GM21423 (cell line): ENCODE measurements around the gene XYLT1.

Experiments
- ATAC-seq: cut with Tn5 transposase; IDR thresholded peaks from one replicate; pipeline ENCODE4 v1.9.1; 2021; ENCODE audit warnings: mild to moderate bottlenecking, moderate library complexity; ENCODE audit not compliant: unreplicated experiment

The XYLT1 gene

DNA sequence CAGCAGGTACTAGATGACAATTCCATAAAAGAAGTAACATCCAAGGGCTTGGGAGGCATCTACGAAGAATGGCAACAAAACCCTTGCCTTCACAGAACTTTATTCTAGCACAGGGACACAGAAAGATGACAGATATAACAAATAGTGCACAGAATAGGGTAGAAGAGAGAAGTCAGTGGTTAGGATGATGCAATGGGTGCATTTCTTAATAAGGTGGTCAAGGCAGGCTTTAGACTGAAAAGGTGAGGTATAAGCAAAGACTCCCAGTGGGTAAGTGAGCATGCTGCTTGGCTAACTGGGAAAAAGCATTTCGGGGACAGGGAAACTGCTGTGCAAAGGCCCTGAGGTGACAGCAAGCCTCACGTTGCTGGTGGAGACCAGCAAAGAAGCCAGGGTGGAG, 175.9 kb downstream of the XYLT1 start:
- ATAC-seq, result no peak

DNA sequence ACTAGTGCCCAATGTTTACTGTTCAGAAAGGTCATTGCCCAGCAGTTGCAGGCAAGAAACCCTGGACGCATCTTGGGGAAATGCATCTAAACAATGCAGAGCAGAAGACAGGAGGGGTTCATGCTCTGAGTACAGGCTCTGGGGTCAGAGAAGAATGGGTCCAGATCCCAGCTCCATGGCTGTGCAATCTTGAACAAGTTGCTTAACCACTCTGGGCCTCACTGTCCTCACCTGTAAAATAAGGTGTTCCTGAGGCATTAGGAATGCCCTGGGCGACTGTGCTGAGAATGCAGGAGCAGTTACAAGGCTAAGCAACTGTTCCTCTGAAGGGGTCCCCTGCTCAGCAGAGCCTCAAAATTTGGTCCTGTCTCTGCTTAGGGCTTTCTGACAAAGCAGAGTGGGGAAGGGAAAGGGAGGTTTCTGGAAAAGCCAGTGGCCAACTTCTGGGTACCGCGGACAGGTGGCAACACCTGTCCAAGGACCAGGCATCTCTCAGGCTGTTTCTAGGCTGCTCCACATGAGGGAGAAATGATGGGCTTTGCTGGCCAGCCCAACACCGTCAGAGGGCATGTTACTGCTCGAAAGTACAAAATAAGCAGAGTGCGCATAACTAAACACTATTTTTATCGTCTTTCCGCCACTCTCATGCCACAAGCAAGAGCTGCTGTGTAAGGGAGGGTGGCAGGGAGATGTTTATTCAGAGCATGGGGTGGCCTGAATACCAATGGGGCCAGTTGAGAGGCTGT, 176.8 kb downstream of the XYLT1 start:
- no peak for ATAC-seq

DNA sequence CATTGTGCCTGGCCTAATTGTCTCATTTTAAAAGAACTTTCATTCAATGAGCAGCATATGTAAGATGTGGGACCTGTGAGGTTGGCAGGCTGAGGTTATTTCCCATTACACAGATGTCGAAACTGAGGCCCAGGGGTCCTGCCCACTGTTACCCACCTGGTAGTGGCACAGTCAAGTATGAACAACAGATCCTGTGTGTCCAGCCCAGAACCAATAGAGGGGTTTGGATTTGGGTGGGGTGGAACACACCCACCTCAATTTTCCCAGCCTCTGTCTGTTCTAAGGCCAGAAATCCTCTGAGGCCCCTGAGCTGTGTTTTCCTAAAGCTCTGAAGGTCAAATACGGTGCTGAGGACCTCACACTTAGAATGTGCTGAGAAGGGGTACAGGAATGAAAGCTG, 179.5 kb downstream of the XYLT1 start:
- no peak for ATAC-seq

DNA sequence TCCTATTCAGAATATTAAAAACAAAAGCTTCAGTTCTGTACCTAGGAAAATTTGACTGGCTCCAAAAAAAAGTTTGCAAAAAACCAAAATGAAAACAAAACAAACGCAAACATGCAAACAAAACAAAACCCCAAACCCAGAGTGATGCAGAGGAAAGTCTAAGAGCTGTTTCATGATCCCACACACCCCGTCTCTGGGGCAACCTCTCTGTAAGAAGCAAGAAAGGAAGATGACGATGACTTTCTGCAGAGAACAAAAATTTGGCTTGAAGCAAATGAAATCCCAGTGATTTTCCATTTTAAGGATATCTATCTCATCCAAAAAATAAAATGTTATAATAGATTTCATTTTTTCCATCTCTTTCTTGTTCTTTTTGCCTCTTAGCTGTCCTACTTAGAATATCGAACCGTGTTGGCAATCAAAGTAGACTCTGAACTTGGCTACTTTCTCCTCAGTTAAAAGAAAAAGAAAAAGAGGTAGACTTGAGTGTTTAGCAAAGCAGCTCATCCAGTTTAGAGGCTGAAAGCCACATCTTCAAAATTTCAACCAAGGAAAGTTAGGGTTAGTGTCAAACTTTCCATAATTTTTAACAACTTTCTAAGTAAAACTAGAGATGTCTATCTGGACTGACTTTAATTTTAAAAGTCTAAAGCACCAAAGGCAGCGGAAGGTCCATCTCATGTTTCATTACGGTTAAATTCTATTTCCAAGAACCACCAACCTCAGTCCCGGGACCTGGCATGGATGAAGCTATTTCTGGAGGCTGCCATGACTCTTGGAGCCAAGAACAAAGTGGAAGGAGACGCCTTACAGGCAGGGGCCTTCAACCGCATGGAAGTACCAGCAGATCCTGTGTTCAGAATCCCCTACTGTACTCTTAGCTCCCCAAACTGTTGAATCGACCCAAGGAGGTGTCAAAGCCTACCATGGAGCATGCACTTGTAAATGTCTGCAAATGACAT, 180.8 kb downstream of the XYLT1 start:
- ATAC-seq, result no peak

DNA sequence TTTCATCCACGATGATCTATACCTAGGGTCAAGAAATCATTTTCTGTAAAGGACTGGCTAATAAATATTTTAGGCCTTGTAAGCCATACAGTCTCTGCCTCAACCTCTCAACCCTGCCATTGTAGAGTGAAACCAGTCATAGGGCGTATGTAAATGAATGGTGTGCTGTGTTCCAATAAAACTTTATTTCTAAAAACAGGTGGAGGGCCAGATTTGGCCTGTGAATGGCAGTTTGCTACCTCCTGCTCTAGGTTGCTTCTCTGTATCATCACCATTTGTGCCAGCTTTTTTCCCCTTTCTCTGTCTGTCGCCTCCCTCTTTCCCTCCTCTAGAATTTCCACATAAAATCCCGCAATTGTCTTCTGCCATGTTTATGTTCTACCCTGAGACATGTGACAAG, 181.7 kb downstream of the XYLT1 start:
- ATAC-seq, result no peak

DNA sequence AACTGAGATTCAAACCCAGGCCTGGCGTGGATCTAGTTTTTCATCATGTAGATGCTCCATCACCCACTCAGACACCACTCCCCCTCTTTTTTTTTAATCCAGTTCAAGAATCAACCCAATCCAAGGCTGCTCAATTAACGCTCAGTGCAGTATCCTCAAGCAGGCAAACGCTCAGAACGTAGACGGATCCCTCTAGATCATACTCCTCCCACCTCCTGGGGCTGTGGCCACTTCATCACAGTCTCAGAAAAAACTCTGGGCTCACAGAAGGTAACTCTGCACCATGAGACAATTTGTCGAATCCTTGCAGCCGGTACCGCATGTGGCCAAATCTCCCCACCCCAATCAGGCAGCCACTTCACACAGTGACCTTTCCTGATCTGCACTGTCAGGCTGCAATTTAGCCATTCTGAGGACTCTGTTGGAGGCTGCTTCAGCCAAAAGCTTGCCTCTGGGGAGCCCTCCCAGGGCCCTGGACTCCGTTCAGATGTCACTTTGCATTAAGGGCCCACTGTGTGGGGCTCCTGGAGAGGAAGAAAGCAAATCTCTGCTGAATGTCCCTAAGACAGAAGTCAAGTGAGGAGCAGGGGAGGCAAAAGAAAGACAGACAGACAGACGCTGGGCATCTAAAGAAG, 183.5 kb downstream of the XYLT1 start:
- ATAC-seq, result no peak

DNA sequence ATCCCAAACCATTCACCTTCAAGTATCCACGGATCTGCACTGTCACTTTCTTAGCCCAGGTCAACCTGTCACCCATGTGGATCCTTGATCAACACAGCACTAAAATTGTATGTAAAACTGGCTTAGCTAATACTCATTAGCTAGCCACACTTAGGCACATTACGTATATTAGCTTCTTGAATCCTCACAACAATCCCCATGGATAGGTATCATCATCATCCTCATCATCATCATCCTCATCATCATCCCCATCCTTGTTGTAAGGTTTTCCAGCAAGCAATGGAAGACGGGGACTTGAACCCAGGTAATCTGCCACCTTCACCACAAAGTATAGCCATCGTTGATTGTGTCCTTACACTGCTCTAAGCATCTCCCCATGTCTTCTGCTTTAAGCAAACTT, 184.3 kb downstream of the XYLT1 start:
- ATAC-seq, result no peak

DNA sequence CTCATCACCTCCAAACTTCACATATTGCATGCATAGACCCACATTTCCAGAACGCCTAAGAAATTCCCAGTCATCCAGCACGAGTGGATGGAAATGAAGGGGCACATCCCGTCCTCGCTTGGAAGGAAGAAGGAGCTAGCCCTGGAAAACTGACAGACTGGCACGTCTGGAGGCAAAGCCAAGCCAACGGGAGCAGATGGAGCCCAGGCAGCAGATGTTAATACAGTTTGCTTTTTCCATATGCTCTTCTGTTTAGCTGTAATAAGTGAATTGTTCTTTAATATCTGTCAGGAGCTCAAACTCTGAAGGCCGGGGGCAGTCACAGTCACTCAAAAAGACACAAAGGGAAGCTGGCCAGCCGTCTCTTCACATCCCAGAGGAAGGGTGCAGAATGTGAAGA, 187.7 kb downstream of the XYLT1 start:
- ATAC-seq, result no peak

DNA sequence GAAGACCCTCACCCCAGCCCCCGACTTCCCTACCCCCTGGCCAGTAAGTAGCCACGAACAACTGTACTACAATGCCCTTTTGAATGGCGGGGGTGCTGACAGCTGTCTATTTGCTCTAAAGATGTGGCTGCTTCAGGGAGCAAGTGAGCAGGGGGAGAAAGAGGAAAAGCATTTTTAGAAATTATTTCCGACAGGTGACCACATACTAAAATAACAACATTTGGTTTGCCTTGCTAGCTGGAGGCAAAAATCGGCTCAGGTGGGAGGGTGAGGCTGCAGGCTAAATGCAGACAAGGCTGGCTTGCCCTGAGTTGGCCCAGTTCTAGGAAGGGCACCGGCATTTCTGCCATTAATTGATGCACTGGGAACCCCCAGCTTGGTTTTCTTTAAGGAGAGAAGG, 188.5 kb downstream of the XYLT1 start:
- no peak for ATAC-seq

DNA sequence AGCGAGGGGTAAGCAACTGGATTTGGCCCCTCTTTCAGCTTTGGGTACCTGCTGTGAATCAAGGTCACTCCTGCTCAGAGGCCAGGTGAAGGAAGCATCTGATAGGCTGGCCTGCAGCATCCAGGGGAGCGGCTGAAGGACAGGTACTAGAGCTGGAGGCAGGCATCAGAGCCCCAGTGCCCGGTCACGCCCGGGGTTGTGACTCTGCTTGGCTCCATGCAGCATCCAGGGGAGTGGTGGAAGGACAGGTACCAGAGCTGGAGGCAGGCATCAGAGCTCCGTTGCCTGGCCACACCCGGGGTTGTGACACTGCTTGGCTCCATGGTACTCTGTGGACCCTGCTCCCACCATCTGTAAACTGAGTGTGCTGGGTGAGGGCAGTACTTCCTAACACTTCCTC, 189.7 kb downstream of the XYLT1 start:
- ATAC-seq, result no peak

DNA sequence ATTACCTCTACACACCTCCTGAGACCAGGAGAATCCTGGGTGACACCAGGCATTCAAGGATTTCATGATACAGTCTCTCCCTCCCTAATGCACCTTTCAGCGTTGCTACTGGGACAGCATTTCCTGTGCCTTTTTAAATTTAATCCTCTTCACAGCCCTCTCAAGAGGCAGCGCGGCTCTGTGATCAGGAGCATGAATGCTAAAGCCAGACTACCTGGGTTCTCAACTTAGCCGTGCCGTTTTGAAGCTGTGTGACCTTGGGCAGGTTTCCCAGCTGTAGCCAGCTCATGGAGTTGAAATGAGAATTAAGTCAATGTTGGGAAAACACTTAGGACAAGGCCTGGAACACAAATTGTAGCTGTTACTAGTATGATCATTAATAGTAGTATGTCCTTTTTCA, 191.8 kb downstream of the XYLT1 start:
- no peak for ATAC-seq

DNA sequence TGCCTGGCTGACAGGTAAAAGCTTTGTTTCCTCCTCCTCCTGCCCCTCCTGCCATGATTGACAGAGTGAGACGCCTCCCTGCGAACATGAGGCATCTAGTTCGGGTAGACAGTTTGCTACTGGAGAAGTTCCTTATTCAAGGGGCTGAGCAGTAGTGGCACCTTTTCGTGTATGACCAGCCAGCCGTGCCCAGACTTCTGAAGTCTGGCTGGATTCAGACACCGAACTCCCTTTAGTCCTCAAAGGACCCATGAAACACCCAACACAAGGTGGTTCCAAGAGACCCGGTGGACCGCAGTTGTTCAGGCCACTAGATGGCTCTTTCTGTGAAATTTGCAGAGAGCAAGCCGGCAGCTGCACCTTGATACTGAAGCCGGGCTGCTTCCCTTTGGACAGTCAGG, 192.8 kb downstream of the XYLT1 start:
- ATAC-seq, result no peak

DNA sequence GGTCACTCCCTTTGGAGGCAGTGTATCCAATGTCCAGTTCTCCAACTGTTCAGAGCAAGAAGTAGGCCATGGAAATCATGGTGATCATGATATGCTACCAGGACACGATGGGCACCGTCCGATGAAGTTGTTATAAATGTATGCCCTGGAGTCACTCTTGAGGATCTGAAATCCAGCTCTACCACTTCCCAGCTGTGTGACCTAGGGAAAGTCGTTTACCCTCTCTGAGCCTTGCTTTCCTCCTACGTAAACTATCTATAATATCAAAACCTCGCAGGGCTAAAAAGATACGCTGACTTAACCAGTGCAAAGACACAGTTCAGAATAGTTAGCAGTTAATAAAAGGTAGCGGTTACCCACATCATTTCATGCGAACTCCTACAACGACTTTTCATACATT, 194.2 kb downstream of the XYLT1 start:
- ATAC-seq, result no peak

DNA sequence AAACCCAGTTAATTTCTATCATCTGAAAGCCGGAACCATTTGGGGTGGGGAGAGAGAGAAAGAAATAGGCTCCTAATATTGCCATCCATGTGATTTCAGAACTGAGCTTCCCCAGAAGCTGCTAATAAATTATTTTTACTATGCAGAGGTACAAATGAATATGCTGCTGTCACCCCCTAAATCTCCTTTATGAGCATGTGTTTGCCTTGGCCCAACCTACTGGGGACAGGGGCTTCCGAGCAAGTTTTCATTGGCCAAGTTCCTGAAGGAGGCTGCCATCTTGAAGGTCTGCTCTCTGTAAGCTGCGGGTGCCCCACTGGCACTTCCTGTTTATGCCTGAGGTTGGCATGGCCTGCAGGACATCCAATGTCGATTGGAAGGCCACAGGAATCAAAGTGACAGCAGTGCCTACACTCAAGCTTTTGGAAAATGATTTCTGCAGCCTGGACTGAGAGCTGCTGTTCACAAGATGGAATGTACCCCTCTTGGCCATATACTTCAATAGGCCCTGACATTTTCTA, 194.7 kb downstream of the XYLT1 start:
- ATAC-seq, result no peak

DNA sequence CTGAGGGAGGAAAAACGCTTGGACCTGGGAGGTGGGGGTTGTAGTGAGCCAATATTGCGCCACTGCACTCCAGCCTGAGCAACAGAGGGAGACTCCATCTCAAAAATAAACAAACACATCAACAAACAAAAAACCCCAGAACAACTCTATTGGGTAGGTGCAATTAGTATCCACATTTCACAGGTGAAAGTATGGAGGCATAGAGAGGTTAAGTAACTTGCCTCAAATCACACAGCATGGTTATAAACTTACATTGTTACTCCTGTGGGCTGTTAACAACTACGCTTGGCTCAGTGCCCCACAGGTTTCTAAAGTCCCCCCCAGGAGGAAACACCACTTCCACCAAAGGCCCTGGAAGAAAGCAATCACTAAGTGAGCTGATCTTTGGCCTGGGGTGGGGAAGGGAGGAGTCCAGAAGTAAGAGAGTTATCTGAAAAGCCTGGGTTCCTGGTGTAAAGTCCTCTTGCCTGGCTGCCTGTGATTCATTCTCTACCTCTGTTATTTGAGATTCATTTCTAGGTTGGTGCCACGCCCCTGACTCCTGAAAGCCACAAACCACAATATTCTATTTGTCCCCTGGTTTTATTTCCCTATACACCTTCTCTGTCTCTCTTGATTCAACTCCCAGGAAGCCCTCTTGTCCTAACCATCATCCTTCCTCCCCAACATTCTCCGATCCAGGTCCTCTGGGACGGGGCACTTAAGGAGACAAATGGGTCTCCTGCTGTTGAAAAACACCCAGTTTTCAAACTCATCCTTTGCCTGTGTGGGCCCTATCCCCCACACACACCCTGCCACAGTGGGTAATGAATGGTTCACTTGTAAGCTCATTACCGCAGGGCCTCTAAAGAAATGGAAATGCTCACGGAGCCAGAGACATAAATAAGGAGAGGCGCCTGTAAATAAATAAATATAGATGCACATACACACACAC, 195.4 kb downstream of the XYLT1 start:
- ATAC-seq, result no peak

DNA sequence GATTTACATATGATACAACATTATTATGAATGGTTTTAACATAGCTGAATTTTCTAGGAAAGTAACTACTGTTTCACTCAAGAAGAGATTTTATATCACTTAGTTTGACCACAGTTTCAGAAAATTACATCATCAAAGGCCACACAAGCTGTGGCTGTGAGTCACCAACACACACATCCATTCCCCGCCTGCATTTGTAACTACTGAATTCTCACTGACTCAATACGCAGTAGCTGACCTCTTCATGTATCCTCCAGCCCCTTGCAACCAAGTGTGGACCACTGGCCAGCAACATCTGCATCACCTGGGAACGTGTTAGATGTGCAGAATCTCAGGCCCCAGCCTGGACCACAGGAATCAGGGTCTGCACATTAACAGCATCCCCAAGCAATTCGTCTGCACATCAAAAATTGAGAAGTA, 197.6 kb downstream of the XYLT1 start:
- ATAC-seq, result no peak

DNA sequence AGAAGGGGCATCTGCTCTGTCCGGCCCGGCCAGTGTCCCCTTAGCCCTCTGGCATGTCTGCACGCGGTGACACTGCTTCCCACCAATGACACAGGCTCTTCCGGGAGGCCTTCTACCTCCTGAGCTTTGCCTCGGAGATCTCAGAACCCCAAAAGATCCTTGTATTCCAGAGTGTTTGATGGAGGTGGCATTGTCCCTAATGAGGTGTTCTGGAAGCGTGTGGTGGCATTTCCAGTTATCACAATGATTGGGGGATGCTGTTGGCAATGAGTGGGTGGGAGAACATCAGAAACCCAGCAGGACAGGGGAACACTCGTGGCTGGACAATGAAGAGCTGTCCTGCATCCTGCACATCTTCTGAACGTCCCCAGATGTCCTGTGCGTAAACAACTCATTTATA, 198.0 kb downstream of the XYLT1 start:
- no peak for ATAC-seq

DNA sequence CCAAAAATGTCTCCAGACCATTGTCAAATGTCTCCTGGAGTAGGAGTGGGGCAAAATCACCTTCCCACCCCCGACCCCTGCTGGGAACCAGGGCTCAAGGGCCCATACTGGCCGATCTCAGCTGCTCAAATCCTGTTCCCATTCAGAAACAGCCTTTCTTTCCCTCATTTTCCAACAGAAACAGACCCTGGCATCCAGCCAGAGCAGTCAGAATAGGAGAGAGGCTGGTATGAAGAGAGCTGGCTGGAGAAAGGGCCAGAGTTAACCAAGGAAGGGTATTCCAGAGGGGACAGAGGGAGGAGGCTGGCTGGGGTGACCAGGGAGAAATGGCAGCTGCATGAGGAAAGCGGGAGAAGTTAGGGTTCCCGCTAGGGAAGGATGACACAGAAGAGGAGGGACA, 199.1 kb downstream of the XYLT1 start:
- no peak for ATAC-seq

DNA sequence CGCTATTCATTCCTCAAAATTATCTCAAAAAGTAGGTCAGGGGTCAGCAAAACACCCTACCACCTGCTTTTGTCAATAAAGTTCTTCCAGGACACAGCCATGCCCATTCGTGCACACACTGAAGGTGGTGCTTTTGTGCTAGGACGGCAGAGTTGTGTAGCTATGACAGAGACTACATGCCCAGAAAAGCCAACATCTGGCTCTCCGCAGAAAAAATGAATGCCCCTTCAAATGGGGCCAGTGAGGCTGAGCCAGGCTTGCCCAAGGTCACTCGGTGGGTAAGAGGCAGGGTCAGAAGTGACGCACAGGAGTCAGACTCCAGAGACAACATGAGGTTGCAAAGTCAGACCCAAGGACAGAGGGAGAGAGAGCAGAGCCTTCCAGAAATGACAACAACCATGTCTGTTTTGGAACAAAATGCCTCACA, 200.1 kb downstream of the XYLT1 start:
- ATAC-seq, result no peak

DNA sequence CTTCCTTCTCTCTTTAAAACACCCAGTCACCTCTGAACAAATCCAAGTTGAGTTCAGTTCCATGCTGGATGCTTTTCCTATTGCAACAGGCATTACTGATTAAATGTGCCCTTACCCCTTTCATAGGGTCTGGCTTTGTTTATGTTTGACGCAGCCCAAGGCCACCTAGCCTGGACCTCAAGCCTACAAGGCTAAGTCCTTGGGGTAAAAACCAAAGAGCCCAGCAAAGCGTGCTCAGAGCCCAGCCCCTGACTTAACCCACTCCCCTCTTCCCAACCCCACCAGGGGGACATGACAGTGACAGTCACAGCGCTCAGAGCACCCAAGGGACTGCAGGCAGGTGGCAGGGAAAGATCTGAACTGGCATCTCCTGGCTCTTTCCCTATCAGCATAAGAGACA, 200.6 kb downstream of the XYLT1 start:
- no peak for ATAC-seq
